Suprapubic skin (tissue), 4 donors: ENCODE measurements around the gene PSMD13. TPM values are rescaled to one million over a fixed set of nuclear protein-coding genes. Genes with fewer than 3 reads are reported as not detected.

Experiments used
- DNase-seq, 2 donors: peaks; one replicate each; pipeline ENCODE4 v3.0.0-alpha.2; 2019; ENCODE audit warnings: low spot score in 2 of 2
- H3K27ac ChIP-seq: fragments of 200-600 bp; sonication (generic); one replicate; pipeline ENCODE4 v1.5.1; 2019
- H3K27me3 ChIP-seq: fragments of 200-600 bp; sonication (generic); one replicate; pipeline ENCODE4 v1.5.1; 2019
- H3K36me3 ChIP-seq: fragments of 200-600 bp; sonication (generic); one replicate; pipeline ENCODE4 v1.5.1; 2019
- H3K4me1 ChIP-seq: fragments of 200-600 bp; sonication (generic); one replicate; pipeline ENCODE4 v1.5.1; 2019
- H3K4me3 ChIP-seq: fragments of 200-600 bp; sonication (generic); one replicate; pipeline ENCODE4 v1.5.1; 2019; ENCODE audit warnings: mild to moderate bottlenecking
- H3K9me3 ChIP-seq: fragments of 200-600 bp; sonication (generic); one replicate; pipeline ENCODE4 v1.5.1; 2019
- EP300 ChIP-seq: sonication (generic); formaldehyde crosslinking; IDR thresholded peaks from one replicate; pipeline ENCODE4 v1.6.1; 2017; ENCODE audit warnings: antibody characterized with exemption
- POLR2A ChIP-seq, 2 donors: fragments of 450-650 bp; IDR thresholded peaks; one replicate each; pipeline ENCODE4 v1.6.1; 2017; ENCODE audit warnings: antibody characterized with exemption in 2 of 2, mild to moderate bottlenecking in 2 of 2, moderate library complexity in 2 of 2
- POLR2AphosphoS5 ChIP-seq, 3 donors: sonication (generic); formaldehyde crosslinking; IDR thresholded peaks; one replicate each; pipeline ENCODE4 v1.6.1; 2017; ENCODE audit warnings: antibody characterized with exemption in 3 of 3
- WGBS: methylation state at CpG from one replicate; pipeline ENCODE4 v1.1.5; 2018; 5-methylcytosine and 5-hydroxymethylcytosine counted together
- total RNA-seq, 4 donors: library from RNA; depleted of rRNA; stranded (reverse); fragments of >200 nt; gene quantifications; one replicate each; pipeline ENCODE4 v1.1.0, GENCODE V29; 2016
- TF ChIP-seq, protein P1 (sequence below), 2 donors: fragments of 200-600 bp in 1 of 2; fragments of 450-650 bp in 1 of 2; sonication (generic) in 1 of 2; IDR thresholded peaks; one replicate each; pipeline ENCODE4 v1.5.1; 2016 to 2019; ENCODE audit warnings: antibody characterized with exemption in 2 of 2, mild to moderate bottlenecking in 1 of 2, moderate library complexity in 1 of 2

Gene PSMD13
- total RNA-seq, 4 donors from 2014 or later: 70.3 to 97.8 (median 87.3) TPM

DNA sequence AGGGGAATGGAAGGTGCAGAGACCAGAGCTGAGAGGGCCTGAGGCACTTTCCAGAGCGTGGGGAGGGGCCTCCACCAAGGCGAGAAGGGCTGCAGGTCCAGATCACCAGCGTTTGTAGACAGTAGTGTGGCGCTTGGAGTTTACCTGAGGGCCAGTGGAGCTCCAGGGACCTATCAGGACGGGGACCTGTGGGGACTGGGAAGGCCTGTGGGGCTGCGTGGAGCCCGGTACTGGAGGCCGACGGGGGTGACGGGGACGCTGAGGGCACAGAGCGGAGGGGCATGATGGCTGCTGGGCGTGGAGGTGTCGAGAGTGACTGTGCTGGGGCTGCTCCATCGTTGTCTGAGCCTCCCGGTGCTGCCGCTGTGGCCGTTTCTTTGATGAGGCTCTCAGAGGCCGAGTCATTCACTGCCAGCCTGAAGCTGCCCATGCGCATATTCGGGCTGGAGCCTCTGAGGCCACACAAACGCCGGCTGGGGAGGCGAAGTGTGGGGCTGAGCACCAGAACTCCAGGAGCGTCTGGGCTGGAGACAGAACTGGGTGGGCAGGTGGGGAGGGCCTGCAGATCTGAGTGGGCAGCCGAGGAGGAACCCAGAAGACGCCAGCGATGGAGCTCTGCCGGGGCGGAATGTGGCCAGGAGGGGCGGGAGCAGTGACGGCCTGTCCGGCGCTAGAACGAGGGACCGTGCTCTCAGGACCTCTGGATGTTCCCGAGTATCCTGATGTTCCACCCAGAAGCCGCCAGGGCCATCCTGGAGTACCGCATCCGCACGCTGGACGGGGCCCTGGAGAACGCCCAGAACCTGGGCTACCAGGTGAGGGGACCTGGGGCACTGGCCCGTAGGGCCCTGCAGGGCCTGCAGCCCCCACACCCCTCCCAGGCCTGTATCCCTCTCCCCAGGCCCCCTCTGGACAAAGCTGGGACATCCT lies 54.8 kb downstream of the PSMD13 start:
- peak; percentile 63 to 68 for DNase-seq

DNA sequence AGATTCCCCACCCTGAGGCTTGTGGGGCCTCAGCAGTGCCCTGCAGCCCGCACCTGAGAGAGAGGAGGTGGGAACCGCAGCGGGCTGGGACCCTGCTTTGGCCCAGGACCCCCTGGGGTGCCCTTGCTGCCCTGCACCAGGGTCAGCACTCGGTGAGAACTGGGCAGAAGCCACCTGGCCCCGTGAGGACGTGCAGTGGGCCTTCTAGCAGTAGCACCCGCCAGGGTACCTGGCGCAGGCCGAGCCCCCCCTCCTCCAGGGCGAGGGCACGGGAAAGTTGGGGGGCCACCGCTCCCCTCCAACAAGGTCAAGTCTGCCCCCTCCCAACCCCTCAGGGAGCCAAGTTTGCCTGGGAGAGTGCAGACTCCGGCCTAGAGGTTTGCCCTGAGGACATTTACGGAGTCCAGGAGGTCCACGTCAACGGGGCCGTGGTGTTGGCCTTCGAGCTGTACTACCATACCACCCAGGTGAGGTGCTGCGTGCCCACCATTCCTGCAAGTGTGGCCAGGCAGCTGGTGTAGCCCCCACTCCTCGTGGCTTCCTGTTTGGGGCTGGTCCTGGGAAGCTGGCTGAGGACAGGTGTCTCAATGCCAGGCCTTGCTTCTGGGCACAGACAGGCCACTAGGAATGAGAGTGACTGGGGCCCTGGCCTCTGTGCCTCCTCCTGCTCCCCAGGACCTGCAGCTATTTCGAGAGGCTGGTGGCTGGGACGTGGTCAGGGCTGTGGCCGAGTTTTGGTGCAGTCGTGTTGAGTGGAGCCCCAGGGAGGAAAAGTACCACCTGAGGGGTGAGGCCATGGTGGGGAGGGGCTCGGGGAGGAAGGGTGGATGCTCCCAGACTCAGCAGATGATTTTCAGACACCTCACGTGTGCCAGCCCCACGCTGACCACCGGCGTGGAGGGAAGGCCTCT lies 55.7 kb downstream of the PSMD13 start:
- WGBS: 89% methylated on average over 7 of the region's 29 CpGs

More for the DNA sequence above, 54.8 kb downstream of the PSMD13 start:
- Histone ChIP-seq H3K9me3 (no peaks in the 10 kb centered on the region), H3K4me3 (no peak overlapping the region), H3K27me3 (peaks cover 5% of the 10 kb centered on the region), H3K4me1 (peaks cover 24% of the 10 kb centered on the region), H3K36me3 (peaks cover 7% of the 10 kb centered on the region), H3K27ac (no peak overlapping the region)
- TF ChIP-seq EP300 (no peak), POLR2A (IDR thresholded peaks at IDR 0.05) (no peak), POLR2AphosphoS5 (IDR thresholded peaks at IDR 0.05) (no peak)
- TF ChIP-seq, protein P1, sequence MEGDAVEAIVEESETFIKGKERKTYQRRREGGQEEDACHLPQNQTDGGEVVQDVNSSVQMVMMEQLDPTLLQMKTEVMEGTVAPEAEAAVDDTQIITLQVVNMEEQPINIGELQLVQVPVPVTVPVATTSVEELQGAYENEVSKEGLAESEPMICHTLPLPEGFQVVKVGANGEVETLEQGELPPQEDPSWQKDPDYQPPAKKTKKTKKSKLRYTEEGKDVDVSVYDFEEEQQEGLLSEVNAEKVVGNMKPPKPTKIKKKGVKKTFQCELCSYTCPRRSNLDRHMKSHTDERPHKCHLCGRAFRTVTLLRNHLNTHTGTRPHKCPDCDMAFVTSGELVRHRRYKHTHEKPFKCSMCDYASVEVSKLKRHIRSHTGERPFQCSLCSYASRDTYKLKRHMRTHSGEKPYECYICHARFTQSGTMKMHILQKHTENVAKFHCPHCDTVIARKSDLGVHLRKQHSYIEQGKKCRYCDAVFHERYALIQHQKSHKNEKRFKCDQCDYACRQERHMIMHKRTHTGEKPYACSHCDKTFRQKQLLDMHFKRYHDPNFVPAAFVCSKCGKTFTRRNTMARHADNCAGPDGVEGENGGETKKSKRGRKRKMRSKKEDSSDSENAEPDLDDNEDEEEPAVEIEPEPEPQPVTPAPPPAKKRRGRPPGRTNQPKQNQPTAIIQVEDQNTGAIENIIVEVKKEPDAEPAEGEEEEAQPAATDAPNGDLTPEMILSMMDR (IDR thresholded peaks at IDR 0.05): no peak
- WGBS: 91% methylated on average over 43 of the region's 44 CpGs

DNA sequence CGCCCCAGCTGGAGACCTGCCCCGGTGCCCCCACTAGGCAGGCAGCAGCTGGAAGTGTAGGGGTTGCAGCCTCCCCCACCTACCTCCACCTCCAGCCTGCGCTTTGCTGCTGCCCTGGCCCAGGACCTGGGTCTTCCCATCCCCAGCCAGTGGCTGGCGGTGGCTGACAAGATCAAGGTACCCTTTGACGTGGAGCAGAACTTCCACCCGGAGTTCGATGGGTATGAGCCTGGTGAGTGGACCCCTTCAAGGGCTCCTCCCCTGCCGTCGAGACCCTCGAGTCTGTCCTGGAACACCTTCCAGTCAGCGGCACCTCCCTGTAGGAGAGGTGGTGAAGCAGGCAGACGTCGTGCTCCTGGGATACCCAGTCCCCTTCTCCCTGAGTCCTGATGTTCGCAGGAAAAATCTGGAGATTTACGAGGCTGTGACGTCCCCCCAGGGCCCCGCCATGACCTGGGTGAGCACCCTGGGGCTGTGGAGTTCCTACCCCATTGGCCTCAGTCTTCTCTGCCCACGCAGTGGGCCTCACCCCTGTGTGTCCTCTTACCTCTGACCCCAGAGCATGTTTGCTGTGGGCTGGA lies 56.6 kb downstream of the PSMD13 start:
- Histone ChIP-seq H3K9me3 (no peaks in the 10 kb centered on the region), H3K27ac (no peak overlapping the region), H3K36me3 (peaks cover 7% of the 10 kb centered on the region), H3K4me1 (peaks cover 27% of the 10 kb centered on the region), H3K4me3 (no peak overlapping the region), H3K27me3 (no peaks in the 10 kb centered on the region)
- no peak for DNase-seq
- 87% methylated on average over 10 of the region's 18 CpGs for WGBS
- TF ChIP-seq POLR2AphosphoS5 (IDR thresholded peaks at IDR 0.05) (no peak), EP300 (no peak), POLR2A (IDR thresholded peaks at IDR 0.05) (no peak)
- TF ChIP-seq, protein P1 (IDR thresholded peaks at IDR 0.05): no peak

More for the DNA sequence above, 55.7 kb downstream of the PSMD13 start:
- peak in 1 of 2 donors; percentile 62 for DNase-seq
- H3K27ac ChIP-seq: no peak overlapping the region
- H3K27me3 ChIP-seq: peaks cover 5% of the 10 kb centered on the region
- H3K4me3 ChIP-seq: no peak overlapping the region
- no peak for TF ChIP-seq POLR2A (IDR thresholded peaks at IDR 0.05)
- no peak for TF ChIP-seq POLR2AphosphoS5 (IDR thresholded peaks at IDR 0.05)
- TF ChIP-seq, protein P1 (IDR thresholded peaks at IDR 0.05): no peak
- H3K4me1 ChIP-seq: peaks cover 26% of the 10 kb centered on the region
- peaks cover 7% of the 10 kb centered on the region for H3K36me3 ChIP-seq
- H3K9me3 ChIP-seq: no peaks in the 10 kb centered on the region

DNA sequence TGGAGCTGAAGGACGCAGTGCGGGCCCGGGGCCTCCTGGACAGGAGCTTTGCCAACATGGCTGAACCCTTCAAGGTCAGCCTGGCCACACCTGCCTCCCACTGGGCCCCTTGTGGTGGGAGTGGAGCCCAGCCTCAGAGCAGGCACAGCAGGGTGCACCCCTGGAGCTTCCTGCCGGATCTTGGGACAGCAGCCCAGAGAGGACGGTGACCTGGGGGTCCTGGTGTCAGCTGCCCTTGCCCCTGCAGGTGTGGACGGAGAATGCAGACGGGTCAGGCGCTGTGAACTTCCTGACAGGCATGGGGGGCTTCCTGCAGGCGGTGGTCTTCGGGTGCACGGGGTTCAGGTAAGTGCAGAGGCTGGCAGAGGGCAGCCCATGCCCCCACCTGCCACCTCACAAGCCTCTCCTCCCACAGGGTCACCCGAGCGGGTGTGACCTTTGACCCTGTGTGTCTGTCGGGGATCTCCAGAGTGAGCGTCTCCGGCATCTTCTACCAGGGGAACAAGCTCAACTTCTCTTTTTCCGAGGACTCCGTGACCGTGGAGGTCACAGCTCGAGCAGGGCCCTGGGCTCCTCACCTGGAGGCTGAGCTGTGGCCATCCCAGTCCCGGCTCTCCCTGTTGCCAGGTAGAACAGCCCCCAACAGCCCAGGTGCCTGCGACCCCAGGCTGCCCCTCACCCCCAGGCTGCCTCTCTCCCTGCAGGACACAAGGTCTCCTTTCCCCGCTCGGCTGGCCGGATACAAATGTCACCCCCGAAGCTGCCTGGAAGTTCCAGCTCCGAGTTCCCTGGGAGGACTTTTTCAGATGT lies 57.3 kb downstream of the PSMD13 start:
- DNase-seq: peak in 1 of 2 donors; percentile 62
- Histone ChIP-seq H3K36me3 (peaks cover 7% of the 10 kb centered on the region), H3K27ac (no peak overlapping the region), H3K9me3 (no peaks in the 10 kb centered on the region), H3K4me3 (no peak overlapping the region), H3K4me1 (peaks cover 22% of the 10 kb centered on the region), H3K27me3 (peaks cover 6% of the 10 kb centered on the region)
- 94% methylated on average over 6 of the region's 27 CpGs for WGBS
- TF ChIP-seq EP300 (no peak), POLR2AphosphoS5 (IDR thresholded peaks at IDR 0.05) (no peak), POLR2A (IDR thresholded peaks at IDR 0.05) (no peak)
- TF ChIP-seq, protein P1 (IDR thresholded peaks at IDR 0.05): no peak
